ENCODE measurements around the gene RCN1. TPM values are rescaled to one million over a fixed set of nuclear protein-coding genes. Genes with fewer than 3 reads are reported as not detected.

Gene RCN1
- total and polyA plus RNA-seq, 2 experiments from 2014 or later = 107 to 140 TPM

DNA sequence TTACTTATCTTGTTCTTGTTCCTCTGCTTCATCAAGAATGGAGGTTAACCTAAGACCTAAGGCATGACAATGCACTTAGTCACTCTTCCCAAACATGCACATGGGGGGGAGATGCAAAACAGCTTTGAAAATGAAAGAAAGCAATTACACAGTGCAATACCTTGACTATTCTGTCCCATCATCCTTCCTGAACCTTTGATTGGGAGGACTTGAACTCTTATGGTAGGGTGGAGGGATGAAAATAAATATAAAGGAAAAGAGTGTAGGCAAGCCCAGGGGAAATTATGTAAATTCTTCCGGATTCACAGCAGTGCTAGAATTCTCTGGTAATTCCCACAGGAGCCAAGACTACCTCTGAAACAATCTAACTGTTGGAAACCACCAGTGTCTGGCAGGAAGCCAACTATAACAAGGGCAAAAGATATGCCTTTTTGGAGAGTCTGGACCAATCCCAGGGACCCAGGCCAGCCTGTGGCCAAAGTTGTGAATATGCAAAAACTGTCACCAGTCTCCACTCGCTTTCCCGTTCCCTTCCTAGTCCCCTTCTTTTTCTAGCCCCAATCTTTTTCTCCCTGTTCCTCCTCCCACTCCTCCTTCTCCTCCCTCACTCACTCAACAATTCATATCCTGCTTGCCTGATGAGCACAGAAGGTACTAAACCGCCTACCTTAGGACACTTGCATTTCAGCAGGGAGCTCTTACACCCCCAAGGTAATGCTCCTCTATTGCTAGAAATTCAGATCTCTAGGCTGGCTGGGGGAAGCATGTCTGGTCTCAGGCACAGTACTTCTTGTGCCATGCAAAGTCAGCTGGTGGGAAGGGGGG lies 2.5 kb upstream of the RCN1 start:
- H3F3A ChIP-seq (replicated peaks; ENCODE audit: low read depth) = no peaks in the 10 kb centered on the region
- Mint-ChIP-seq H3K4me3 (no peak overlapping the region), H3K36me3 (ENCODE audit: low read depth) (peaks cover 13% of the 10 kb centered on the region), H3K27ac (no peak overlapping the region), H3K27me3 (ENCODE audit: insufficient read depth, low read depth, poor library complexity) (peaks cover 19% of the 10 kb centered on the region), H3K4me1 (peaks cover 25% of the 10 kb centered on the region), H3K9me3 (no peaks in the 10 kb centered on the region; the same call in 2 of the 3 replicates)
- H4K20me1 ChIP-seq (replicated peaks; ENCODE audit: insufficient read depth) = peaks cover 9% of the 10 kb centered on the region; the same call in 1 of the 2 replicates
- 0 out of 2 replicates have a peak overlapping the region, but pooled peaks have one; percentile 10 for H2AFZ ChIP-seq
- H3K4me1 ChIP-seq (ENCODE audit: insufficient read depth) = peaks cover 18% of the 10 kb centered on the region
- 0 out of 2 replicates have a peak, but pooled peaks cover 11% of the 10 kb centered on the region for H3K9me2 ChIP-seq (ENCODE audit: insufficient read depth)
- no peak for DNase-seq (ENCODE audit: low spot score)
- no peak overlapping the region for H3K4me3 ChIP-seq
- H3K36me3 ChIP-seq (ENCODE audit: insufficient read depth) = no peaks in the 10 kb centered on the region
- H3K27ac ChIP-seq (ENCODE audit: low read depth) = no peak overlapping the region
- H3K4me2 ChIP-seq = no peak overlapping the region
- H3K27me3 ChIP-seq (ENCODE audit: insufficient read depth) = peaks cover 12% of the 10 kb centered on the region
- peaks cover 20% of the 10 kb centered on the region for H3K79me2 ChIP-seq (replicated peaks; ENCODE audit: insufficient read depth)
- ATAC-seq = no peak
- TF ChIP-seq EZH2phosphoT487 (IDR thresholded peaks at IDR 0.05; ENCODE audit: unreplicated experiment) (no peak), NANOG (IDR thresholded peaks at IDR 0.05; ENCODE audit: borderline replicate concordance) (no peak), ZNF331 (CRISPR knock-in tag; IDR thresholded peaks at IDR 0.05; ENCODE audit: low read depth) (no peak), ETS1 (IDR thresholded peaks at IDR 0.05) (no peak), CTCF (conservative IDR thresholded peaks at IDR 0.05; ENCODE audit: low read depth in 2 of 2) (no peak), JUNB (IDR thresholded peaks at IDR 0.05; ENCODE audit: unreplicated experiment) (no peak), ZNF462 (CRISPR knock-in tag; IDR thresholded peaks at IDR 0.05) (no peak), STAT1 (IDR thresholded peaks at IDR 0.05; ENCODE audit: unreplicated experiment) (no peak), REST (IDR thresholded peaks at IDR 0.05; ENCODE audit: unreplicated experiment) (no peak), EZH2 (IDR thresholded peaks at IDR 0.05; ENCODE audit: low read depth, unreplicated experiment) (no peak), POLR2AphosphoS5 (IDR thresholded peaks at IDR 0.05; ENCODE audit: low read depth) (no peak), ZNF114 (CRISPR knock-in tag; IDR thresholded peaks at IDR 0.05) (no peak), CREB1 (CRISPR knock-in tag; IDR thresholded peaks at IDR 0.05; ENCODE audit: low read depth) (no peak)
